HG03432 (cell line): Measurements from ENCODE around the gene WNT11.
"Not testable (repeated sequence)": the region's sequence is repeated elsewhere in the genome, so short reads cannot be mapped to it uniquely, and the experiment has no call there.

Experiments used
- ATAC-seq: cut with Tn5 transposase; IDR thresholded peaks from one replicate; pipeline ENCODE4 v1.9.1; 2021; ENCODE audit warnings: mild to moderate bottlenecking, moderate library complexity; ENCODE audit not compliant: unreplicated experiment

Gene WNT11

GRCh38 chr11:76203131-76203925 lies 3.0 kb downstream of the WNT11 start:
- no peak for ATAC-seq

DNA sequence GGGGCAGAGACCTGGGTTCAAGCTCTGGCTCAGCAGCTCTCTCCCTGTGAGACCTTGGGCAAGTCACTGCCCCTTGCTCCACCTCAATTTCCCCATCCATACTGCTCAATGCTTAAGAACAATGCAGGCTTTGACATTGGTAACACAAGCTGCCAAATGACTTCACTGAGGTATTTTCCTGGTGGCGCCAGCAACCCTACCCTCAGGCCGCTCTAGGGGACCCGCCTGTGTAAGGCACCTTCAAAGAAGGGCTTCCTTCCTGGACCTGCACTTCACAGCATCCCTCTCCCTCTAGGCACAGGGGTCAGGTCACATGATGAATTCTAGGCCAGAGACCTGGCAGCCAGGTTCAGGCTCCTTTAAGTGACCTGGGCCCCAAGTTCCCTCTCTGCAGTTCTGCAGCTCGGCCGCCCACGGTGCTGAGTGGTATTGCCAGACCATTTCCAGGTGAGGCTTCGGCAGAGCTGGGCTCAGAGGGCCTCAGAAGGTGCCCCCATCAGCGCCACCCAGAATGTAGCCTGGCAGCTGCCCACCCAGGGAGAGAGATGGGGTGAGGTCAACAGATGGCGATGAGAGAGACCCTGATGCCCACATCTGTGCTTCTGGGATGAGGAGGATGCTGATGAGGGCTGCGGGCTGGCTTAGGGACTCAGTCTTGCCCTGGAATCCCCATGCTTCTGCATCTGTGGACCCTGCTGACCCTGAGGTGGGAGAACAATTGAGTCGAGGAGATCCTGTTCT lies 4.5 kb downstream of the WNT11 start:
- no peak for ATAC-seq

DNA sequence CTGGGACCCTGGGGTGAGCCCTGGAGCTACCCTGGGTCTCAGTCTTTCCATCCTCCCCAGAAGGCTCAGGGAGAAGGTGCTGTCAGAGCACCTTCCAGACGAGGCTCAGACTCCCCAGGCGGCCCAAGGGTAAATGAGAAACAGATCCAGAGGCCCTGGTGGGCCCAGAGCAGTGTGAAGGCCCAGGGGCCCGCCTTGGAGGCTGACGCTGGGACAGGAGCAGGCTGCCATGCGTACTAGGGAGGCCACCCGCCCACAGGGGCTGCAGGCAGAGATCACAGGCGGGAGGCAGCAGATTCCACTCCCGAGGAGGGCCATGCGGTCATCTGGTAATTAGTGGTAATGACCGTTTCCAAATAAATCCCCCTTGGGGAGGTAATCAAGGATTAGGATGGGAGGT lies 5.2 kb downstream of the WNT11 start:
- no peak for ATAC-seq

DNA sequence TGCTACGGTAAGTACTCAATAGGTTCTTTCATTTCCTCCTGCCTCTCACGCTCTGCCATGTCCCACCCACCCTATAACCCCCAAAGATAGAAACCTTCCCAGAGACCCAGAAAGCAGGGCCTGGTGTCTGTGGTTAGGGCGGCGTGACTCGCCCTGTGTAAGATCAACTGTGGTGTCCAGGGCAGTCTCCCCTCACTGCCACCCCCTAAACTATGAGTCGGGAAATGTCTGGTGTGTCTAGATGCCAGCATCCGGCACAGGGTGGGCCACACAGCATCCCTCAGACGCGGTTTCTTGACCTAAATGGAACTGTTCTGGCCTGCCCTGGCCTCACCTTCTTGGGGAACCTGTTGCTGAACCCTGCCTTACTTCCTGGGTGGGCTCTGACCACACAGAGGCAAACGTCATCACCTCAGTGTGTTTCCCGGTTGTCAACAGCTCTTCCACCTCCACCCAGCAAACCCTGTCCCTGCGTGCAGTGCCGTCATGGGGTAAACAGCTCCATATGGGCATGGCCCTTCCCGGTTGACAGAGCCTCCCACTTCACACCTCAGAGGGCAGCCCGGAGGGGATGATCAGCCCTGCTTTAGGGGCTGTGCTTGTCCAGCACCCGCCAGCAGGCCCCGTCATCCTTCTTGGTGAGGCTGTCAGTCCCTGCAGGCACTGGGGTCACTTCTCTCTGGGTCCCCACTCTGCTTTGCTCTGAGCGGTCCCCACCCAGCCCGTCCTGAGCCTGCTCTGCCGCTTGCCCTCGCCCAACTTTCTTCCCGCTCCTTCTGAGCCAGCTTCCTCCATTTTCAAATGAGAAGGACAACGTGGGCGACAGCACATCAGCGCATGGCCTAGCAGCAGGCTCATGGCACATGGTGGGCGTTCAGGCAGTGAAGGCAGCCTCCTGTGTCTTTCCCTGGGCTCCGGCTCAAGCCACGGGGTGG lies 6.0 kb downstream of the WNT11 start:
- ATAC-seq = no peak

DNA sequence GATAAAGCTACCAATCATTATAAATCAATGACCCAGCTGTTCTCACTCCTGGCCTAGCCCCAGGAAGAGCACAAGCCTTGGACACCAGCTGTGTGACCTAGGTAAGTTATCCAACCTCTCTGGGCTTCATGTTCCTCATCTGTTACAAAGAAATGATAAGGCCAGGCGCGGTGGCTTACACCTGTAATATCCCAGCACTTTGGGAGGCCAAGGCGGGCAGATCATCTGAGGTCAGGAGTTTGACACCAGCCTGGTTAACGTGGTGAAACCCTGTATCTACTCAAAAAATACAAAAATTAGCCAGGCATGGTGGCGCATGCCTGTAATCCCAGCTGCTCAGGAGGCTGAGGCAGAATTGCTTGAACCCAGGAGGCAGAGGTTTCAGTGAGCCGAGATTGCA lies 7.6 kb downstream of the WNT11 start:
- not testable (repeated sequence) for ATAC-seq

DNA sequence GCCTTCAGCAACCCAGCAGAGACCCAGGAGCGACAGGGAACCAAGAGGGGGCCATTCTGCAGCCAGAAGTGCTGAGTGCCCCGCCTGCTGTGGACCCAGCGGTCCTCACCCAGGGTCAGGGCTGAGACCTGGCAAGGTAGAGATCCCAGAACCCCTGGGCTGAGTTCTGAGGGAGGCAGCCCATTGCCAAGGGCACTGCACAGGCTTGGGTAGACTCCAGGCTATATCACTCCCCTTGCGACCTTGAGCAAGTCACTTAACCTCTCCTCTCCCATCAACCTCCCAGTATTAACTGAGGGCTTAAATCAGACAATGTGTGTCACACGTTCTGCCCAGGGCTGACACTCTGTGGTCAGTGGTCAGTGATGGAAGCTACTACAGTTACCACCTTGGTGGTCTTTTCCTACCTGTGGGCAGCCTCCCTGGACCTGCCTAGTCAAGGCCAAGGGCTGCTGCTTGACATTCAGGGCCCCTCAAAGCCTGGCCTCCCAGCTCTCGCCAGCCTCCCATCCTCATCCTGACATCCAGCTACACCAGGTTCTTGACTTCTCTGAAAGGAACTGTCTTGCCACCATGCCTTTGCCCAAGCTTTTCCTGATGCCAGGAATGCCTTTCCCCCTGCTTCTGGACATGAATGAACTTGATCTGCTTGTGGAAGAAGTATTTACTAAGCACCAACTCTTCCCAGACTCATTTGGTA lies 8.2 kb downstream of the WNT11 start:
- ATAC-seq = no peak

GRCh38 chr11:76197332-76197731 lies 9.0 kb downstream of the WNT11 start:
- no peak for ATAC-seq

- ATAC-seq = no peak
Observed at GRCh38 chr11:76196849-76197248, 9.5 kb downstream of the WNT11 start.

GRCh38 chr11:76194872-76195668 lies 11.2 kb downstream of the WNT11 start:
- no peak for ATAC-seq

DNA sequence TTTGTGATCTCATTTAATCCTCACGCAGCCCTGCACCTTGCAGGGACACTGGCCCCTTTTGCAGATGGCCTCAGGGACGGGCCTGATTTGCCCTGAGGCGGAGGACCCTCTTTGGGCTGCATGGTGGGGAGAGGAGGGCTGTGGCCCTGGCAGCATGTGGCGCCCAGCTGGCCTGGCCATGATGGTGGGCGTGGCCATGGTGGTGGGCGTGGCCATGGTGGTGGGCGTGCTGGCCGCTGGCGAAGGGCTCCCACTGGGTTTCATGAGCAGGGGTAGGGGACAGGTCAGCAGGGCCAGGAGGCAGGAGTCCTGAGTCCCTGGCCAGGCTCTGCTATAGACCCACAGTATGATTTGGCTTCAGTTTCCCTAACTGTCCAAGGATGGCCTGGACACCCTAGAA lies 13.1 kb downstream of the WNT11 start:
- no peak for ATAC-seq

DNA sequence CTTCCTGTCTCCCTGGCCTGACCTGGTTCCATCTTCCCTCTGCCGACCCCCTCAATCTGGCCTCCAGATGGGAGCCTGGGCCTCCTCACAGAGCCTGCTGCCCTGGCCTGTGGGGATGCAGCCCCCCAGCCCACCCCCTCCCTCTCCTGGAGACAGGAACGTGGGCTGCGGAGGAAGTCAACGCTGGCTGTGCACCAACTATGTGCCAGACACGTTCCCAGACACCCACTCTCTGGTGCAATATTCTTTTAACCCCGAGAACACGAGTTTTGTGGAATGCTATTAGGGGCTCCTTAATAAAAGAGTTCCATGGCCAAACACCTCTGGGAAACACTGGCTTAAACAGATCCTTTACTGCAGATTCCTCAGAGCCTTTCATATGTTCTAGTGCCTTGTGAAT lies 15.9 kb downstream of the WNT11 start:
- ATAC-seq = no peak

- ATAC-seq = no peak
Observed at GRCh38 chr11:76189682-76190081, 16.6 kb downstream of the WNT11 start.

GRCh38 chr11:76188873-76189272 lies 17.4 kb downstream of the WNT11 start:
- ATAC-seq = no peak

- no peak for ATAC-seq
Observed at GRCh38 chr11:76186776-76187279, 19.5 kb downstream of the WNT11 start.

GRCh38 chr11:76185931-76186401 lies 20.3 kb downstream of the WNT11 start:
- ATAC-seq = no peak

GRCh38 chr11:76185511-76185910 lies 20.8 kb downstream of the WNT11 start:
- ATAC-seq = no peak

DNA sequence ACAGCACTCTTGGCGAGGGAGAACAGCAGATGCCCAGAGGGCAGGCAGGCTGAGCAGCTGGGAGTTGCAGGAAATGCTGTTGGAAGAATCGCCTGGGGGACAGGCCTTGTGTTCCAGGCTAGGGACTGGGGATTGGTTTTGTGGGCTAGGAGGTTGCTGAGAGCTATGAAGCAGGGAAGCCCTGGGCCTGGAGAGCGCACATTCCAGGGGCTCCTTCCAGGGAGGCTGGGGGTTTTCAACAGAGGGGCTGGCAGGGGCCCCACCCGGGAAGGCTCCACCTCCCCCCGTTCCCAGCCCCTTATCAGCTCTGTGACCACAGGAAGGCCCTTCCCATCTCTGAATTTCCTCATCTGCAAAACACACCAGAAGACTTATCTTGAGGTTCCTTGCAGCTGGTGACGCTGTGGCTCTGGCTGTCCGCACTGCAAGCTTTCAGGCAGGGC lies 21.7 kb downstream of the WNT11 start:
- ATAC-seq = no peak

GRCh38 chr11:76181371-76181770 lies 24.9 kb downstream of the WNT11 start:
- no peak for ATAC-seq

- no peak for ATAC-seq
Observed at GRCh38 chr11:76179147-76179546, 27.2 kb downstream of the WNT11 start.
